ENCODE measurements around the gene ELAVL2. TPM values are rescaled to one million over a fixed set of nuclear protein-coding genes. Genes with fewer than 3 reads are reported as not detected.

The ELAVL2 gene
- total RNA-seq, 1 donor from 2014 or later: not detected

DNA sequence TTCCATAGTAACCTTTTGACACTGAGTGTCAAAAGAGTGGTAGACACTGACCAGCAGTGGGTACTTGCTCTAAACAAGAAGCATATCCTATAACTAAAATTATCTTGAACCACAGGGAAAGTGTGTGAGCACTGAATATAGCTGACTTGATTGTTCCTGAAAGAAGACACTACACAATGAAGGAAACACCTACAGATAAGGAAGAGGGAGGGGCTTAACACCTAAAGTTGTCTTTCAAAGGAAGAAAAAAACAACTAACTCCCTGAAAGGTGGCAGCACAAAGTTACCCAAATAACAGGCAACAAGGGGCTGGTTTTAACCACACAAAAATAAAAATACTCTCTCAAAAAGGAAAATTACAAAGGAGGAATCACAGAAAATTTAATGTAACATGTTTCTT lies 6.6 kb downstream of the ELAVL2 start:
- Histone ChIP-seq H3K27me3 (ENCODE audit: low read depth) (peaks cover 44% of the 10 kb centered on the region), H3K4me1 (peaks cover 10% of the 10 kb centered on the region), H3K36me3 (no peaks in the 10 kb centered on the region), H3K4me3 (no peak overlapping the region), H3K27ac (no peak overlapping the region), H3K9me3 (no peaks in the 10 kb centered on the region)
- ATAC-seq: no peak
- intact Hi-C loops (cut with DNase I): no loop called here
- TF ChIP-seq, protein P1, sequence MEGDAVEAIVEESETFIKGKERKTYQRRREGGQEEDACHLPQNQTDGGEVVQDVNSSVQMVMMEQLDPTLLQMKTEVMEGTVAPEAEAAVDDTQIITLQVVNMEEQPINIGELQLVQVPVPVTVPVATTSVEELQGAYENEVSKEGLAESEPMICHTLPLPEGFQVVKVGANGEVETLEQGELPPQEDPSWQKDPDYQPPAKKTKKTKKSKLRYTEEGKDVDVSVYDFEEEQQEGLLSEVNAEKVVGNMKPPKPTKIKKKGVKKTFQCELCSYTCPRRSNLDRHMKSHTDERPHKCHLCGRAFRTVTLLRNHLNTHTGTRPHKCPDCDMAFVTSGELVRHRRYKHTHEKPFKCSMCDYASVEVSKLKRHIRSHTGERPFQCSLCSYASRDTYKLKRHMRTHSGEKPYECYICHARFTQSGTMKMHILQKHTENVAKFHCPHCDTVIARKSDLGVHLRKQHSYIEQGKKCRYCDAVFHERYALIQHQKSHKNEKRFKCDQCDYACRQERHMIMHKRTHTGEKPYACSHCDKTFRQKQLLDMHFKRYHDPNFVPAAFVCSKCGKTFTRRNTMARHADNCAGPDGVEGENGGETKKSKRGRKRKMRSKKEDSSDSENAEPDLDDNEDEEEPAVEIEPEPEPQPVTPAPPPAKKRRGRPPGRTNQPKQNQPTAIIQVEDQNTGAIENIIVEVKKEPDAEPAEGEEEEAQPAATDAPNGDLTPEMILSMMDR (IDR thresholded peaks at IDR 0.05): no peak
- no peak for DNase-seq

DNA sequence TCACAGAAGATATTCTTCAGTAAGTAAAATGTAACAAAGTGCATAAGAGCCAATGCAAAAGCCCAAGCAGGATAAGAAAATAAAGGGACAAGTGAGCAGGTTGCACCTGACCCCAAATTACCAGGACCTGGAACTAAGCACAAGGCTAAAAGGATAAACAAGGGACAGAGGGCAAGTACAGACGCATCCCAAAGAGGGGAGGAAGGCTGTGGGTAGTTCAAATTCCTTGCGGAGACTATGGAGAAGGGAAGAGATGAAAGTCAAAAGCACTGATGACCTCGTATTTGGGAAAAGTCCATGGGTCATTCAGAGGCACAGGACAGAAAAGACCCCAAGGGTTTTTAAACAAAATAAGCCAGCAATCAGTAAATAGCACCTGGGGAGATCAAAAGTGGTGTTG lies 11.8 kb downstream of the ELAVL2 start:
- DNase-seq (no peak), ATAC-seq (no peak)
- H3K27ac ChIP-seq: no peak overlapping the region
- no peak overlapping the region for H3K4me3 ChIP-seq
- H3K36me3 ChIP-seq: no peaks in the 10 kb centered on the region
- no peaks in the 10 kb centered on the region for H3K4me1 ChIP-seq
- intact Hi-C loops (cut with DNase I): no loop called here
- no peaks in the 10 kb centered on the region for H3K9me3 ChIP-seq
- TF ChIP-seq, protein P1 (IDR thresholded peaks at IDR 0.05): no peak
- no peaks in the 10 kb centered on the region for H3K27me3 ChIP-seq (ENCODE audit: low read depth)

DNA sequence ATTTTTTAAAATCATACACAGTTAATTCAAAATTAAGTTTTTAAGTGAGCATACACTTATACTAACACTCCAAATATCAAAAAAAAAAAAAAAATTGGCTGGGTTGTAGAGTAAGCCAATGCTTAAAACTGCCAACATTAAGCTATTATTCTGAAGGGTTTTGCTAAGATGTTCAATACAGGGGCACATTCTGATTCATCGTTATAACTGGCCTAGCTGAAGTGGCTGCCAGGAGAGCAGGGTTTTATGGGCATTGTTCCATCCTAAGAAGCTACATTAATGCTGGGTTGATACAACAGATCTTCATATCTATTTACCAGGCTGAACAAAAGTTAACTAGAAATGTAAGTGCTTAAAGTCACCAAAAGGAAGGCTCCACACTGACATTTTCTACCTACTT lies 13.4 kb downstream of the ELAVL2 start:
- Histone ChIP-seq H3K27me3 (ENCODE audit: low read depth) (no peaks in the 10 kb centered on the region), H3K27ac (no peak overlapping the region), H3K4me1 (no peaks in the 10 kb centered on the region), H3K4me3 (no peak overlapping the region), H3K36me3 (no peaks in the 10 kb centered on the region), H3K9me3 (no peaks in the 10 kb centered on the region)
- ATAC-seq (no peak), DNase-seq (no peak)
- TF ChIP-seq, protein P1 (IDR thresholded peaks at IDR 0.05): no peak
- intact Hi-C loops (cut with DNase I): no loop called here

DNA sequence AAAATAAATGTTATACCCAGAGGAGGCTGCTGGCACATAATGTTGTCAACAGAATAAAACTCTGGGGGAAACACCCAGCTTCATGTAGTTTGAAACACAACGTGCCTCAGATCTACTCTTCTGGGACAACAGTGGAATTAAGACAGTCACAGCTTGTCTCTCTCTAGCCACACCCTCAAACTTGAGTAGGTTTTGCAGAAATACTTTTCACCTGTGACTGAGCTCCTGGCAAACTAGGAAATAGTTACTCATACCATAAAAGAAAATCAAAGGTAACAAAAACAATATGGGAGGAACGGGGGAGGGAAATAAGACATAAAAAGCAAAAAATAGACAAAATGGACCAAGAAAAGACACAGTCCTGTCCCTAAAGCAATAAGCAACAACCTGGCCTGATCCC lies 14.4 kb downstream of the ELAVL2 start:
- Histone ChIP-seq H3K27me3 (ENCODE audit: low read depth) (no peaks in the 10 kb centered on the region), H3K27ac (no peak overlapping the region), H3K4me1 (no peaks in the 10 kb centered on the region), H3K4me3 (no peak overlapping the region), H3K9me3 (no peaks in the 10 kb centered on the region), H3K36me3 (no peaks in the 10 kb centered on the region)
- intact Hi-C loops (cut with DNase I): no loop called here
- DNase-seq: no peak
- TF ChIP-seq, protein P1 (IDR thresholded peaks at IDR 0.05): no peak
- ATAC-seq: no peak

DNA sequence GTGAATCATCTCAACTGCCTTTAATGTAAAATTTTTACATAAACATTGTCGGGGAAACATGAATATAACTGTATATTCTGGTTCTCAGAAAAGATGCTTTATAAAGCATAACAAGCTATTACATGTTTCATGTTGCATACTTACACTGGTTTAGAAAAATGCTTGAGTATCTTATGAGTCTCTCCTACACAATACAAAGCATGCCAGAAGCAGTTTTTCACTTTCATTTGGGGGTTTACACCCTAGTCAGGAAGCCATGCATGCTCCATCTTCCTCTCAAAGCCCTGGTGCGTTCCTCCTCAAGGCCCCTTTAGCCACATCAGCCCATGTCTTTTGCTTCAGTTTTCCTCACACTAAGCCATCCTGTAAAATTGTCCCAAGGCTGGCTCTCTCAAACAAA lies 22.8 kb downstream of the ELAVL2 start:
- Histone ChIP-seq H3K4me1 (no peaks in the 10 kb centered on the region), H3K4me3 (no peak overlapping the region), H3K9me3 (no peaks in the 10 kb centered on the region), H3K27ac (no peak overlapping the region), H3K36me3 (no peaks in the 10 kb centered on the region), H3K27me3 (ENCODE audit: low read depth) (no peaks in the 10 kb centered on the region)
- DNase-seq: no peak
- TF ChIP-seq, protein P1 (IDR thresholded peaks at IDR 0.05): no peak
- ATAC-seq: no peak
- intact Hi-C loops (cut with DNase I): no loop called here

DNA sequence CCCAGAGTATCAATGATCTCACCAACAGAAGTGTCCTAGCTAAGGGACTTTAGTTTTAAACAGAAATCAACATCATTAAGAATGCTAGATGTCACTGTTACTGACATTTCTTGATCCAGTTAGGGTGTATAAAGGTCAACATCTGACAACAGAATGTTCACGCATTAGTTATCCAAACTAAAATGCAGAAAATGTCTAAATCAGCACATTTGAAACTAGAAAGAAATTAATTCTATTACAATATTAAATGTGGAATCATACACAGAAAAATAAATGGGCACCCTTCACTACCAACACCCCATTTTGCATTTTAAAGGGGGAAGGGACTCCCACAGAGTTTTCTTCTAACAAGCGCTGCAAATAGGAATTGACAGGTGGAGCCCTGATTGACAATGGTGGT lies 24.5 kb downstream of the ELAVL2 start:
- ATAC-seq (no peak), DNase-seq (no peak)
- Histone ChIP-seq H3K36me3 (no peaks in the 10 kb centered on the region), H3K4me1 (no peaks in the 10 kb centered on the region), H3K27me3 (ENCODE audit: low read depth) (no peaks in the 10 kb centered on the region), H3K9me3 (no peaks in the 10 kb centered on the region), H3K4me3 (no peak overlapping the region), H3K27ac (no peak overlapping the region)
- intact Hi-C loops (cut with DNase I): no loop called here
- TF ChIP-seq, protein P1 (IDR thresholded peaks at IDR 0.05): no peak
